Heart left ventricle (tissue), 16 donors: ENCODE data around the gene PTPRN2. TPM values are rescaled to one million over a fixed set of nuclear protein-coding genes. Genes with fewer than 3 reads are reported as not detected.
"Not testable (repeated sequence)": the region's sequence is repeated elsewhere in the genome, so short reads cannot be mapped to it uniquely, and the experiment has no call there.

Source experiments
- ATAC-seq, 4 donors: fragments of 200-7000 bp; cut with Tn5 transposase; one replicate each; pipeline ENCODE4 v1.9.1; 2020 to 2022; ENCODE audit warnings: moderate library complexity in 4 of 4, mild to moderate bottlenecking in 3 of 4, moderate number of reproducible peaks in 1 of 4
- DNase-seq, 5 donors: peaks; one replicate each; pipeline ENCODE4 v3.0.0-alpha.2; 2020
- H3K27ac ChIP-seq, 12 donors: fragments of 200-600 bp; sonication (generic) in 4 of 12; one replicate each; pipeline versions ENCODE4 v1.5.0 to v1.8.0; 2016 to 2022; ENCODE audit warnings: mild to moderate bottlenecking in 2 of 12
- H3K27me3 ChIP-seq, 9 donors: fragments of 200-600 bp; sonication (generic) in 2 of 9; one replicate each; pipeline versions ENCODE4 v1.5.1 to v1.8.0; 2016 to 2022; ENCODE audit warnings: mild to moderate bottlenecking in 3 of 9
- H3K36me3 ChIP-seq, 9 donors: fragments of 200-600 bp; sonication (generic) in 2 of 9; one replicate each; pipeline versions ENCODE4 v1.5.0 to v1.8.0; 2018 to 2022; ENCODE audit warnings: mild to moderate bottlenecking in 2 of 9
- H3K4me1 ChIP-seq, 12 donors: fragments of 200-600 bp; sonication (generic) in 4 of 12; one replicate each; pipeline versions ENCODE4 v1.5.0 to v1.8.0; 2016 to 2022; ENCODE audit warnings: mild to moderate bottlenecking in 3 of 12
- H3K4me3 ChIP-seq, 12 donors: fragments of 200-600 bp; sonication (generic) in 4 of 12; one replicate each; pipeline versions ENCODE4 v1.5.0 to v1.8.0; 2017 to 2022; ENCODE audit warnings: mild to moderate bottlenecking in 9 of 12, moderate library complexity in 4 of 12
- H3K9me3 ChIP-seq, 12 donors: fragments of 200-600 bp; sonication (generic) in 4 of 12; one replicate each; pipeline versions ENCODE4 v1.5.0 to v1.8.0; 2016 to 2022; ENCODE audit warnings: mild to moderate bottlenecking in 1 of 12
- CTCF ChIP-seq, 12 donors: fragments of 200-600 bp; sonication (generic) in 4 of 12; IDR thresholded peaks; one replicate each; pipeline versions ENCODE4 v1.5.0 to v1.8.0; 2018 to 2022; ENCODE audit warnings: antibody characterized with exemption in 12 of 12, mild to moderate bottlenecking in 5 of 12
- POLR2A ChIP-seq, 2 donors: fragments of 450-650 bp; IDR thresholded peaks; one replicate each; pipeline ENCODE4 v1.6.1; 2017; ENCODE audit warnings: antibody characterized with exemption in 2 of 2, mild to moderate bottlenecking in 2 of 2, moderate library complexity in 2 of 2
- WGBS, 4 donors: extraction: QIAGEN DNeasy Blood & Tissue Kit in 2 of 4; methylation state at CpG; one replicate each; pipeline versions ENCODE4 v1.1.5 to v1.1.7; 2013 to 2018; 5-methylcytosine and 5-hydroxymethylcytosine counted together
- intact Hi-C, 10 donors: fragments of 100-400 bp; cut with DNase I; formaldehyde crosslinking; loops; one replicate each; pipeline versions ENCODE4 v1.11.1 to v1.14.2; 2022
- polyA plus RNA-seq, 2 donors: library from polyadenylated mRNA; stranded (reverse); fragments of 200-250 nt; gene quantifications; one replicate each; pipeline ENCODE4 v1.2.3, GENCODE V29; 2013
- total RNA-seq, 9 donors: library from RNA; depleted of rRNA in 2 of 9; stranded (reverse); fragments of >200 nt in 2 of 9; fragmentation: NEBNext Ultra II Directional in 3 of 9; extraction: Animal tissue kit (Norgen Biotek cat#: 25700) in 3 of 9; gene quantifications; one replicate each; pipeline versions ENCODE4 v1.1.0 to v1.2.4, GENCODE V29; 2016 to 2023
- donor health status: ischemic (EF 13 %, LVEDD 7.1; RV severe dilation, severe dysfunction).
- donor health status: healthy with polysubstance abuse.
- donor health status: DM: no; HTN: yes; CAD: no.
- donor health status: DM: no; HTN: no; CAD: no.
- donor health status: ischemic (EF 25% LVEDD 6.9; RV normal size, moderate dysfunction).
- donor health status: ischemic (EF 25% LVEDD 5.7; RV mildly dilated, moderate dysfunction).
- donor health status: healthy.
- donor health status: DM: yes; HTN: yes; CAD: no.
- donor health status: ischemic (EF 35%, LVEDD 5.7; RV mildly dilated, moderate dysfunction).
- donor health status: nonischemic (EF 11% LVEDD 7.7; RV severe dilation, severe dysfunction).
- donor health status: DM: yes; HTN: yes; CAD: no.
- donor health status: PGD.
- donor health status: ischemic (EF 29% LVEDD 5.4; RV normal size, mild dysfunction).
- donor health status: nonischemic (EF 23%, LVEDD 6.1; RV moderate dilation, normal function).

The PTPRN2 gene
- total and polyA plus RNA-seq, 11 donors, result 0.61 to 2.3 (median 1.3) TPM

DNA sequence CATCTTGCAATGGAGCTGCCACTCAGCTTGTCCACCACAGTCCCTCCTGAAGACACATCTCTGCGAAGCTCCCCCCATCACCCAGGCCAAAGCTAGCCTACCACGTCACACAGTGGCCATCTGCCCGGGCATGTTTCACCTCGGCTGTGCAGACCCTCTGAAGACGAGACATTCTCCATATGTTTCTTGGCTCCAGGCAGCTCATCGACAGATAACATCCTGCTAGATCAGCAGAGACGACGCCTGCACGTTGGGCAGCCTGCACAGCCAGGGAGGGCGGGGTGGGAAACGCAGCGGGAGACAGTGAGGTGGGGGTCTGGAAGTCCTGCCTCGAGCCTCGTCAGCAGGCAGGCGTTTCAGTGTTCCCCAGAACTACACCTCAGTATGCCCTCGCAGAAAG is 53.0 kb downstream of the PTPRN2 start:
- DNase-seq (no peak), ATAC-seq (no peak)
- intact Hi-C loops, result no loop called here

DNA sequence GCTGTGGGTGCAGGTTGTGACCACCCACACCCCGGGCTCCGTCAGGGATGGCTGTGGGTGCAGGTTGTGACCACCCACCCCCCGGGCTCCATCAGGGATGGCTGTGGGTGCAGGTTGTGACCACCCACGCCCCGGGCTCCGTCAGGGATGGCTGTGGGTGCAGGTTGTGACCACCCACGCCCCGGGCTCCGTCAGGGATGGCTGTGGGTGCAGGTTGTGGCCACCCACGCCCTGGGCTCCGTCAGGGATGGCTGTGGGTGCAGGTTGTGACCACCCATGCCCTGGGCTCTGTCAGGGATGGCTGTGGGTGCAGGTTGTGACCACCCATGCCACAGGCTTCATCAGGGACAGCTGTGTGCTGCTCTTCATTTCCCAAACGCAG is 53.5 kb downstream of the PTPRN2 start:
- H3K27me3 ChIP-seq, H3K4me3 ChIP-seq, H3K9me3 ChIP-seq, DNase-seq, H3K36me3 ChIP-seq, H3K27ac ChIP-seq, intact Hi-C loops, H3K4me1 ChIP-seq, ATAC-seq: not testable (repeated sequence)
- 80 to 87% (median 83%) methylated on average over 1 to 12 of the region's 12 CpGs for WGBS, 4 donors

More for the DNA sequence above, 53.0 kb downstream of the PTPRN2 start:
- H3K4me1 ChIP-seq, result no peaks in the 10 kb centered on the region
- H3K27ac ChIP-seq, result no peak overlapping the region
- no peaks in the 10 kb centered on the region for H3K9me3 ChIP-seq
- no peak for TF ChIP-seq CTCF (IDR thresholded peaks at IDR 0.05)
- no peak for TF ChIP-seq POLR2A (IDR thresholded peaks at IDR 0.05)
- H3K36me3 ChIP-seq, result no peaks in the 10 kb centered on the region
- H3K4me3 ChIP-seq, result no peak overlapping the region
- peaks cover 0 to 9% (median 0%) of the 10 kb centered on the region in 9 donors for H3K27me3 ChIP-seq
- WGBS, 4 donors, result 65 to 72% (median 67%) methylated on average over 13 to 16 of the region's 16 CpGs

DNA sequence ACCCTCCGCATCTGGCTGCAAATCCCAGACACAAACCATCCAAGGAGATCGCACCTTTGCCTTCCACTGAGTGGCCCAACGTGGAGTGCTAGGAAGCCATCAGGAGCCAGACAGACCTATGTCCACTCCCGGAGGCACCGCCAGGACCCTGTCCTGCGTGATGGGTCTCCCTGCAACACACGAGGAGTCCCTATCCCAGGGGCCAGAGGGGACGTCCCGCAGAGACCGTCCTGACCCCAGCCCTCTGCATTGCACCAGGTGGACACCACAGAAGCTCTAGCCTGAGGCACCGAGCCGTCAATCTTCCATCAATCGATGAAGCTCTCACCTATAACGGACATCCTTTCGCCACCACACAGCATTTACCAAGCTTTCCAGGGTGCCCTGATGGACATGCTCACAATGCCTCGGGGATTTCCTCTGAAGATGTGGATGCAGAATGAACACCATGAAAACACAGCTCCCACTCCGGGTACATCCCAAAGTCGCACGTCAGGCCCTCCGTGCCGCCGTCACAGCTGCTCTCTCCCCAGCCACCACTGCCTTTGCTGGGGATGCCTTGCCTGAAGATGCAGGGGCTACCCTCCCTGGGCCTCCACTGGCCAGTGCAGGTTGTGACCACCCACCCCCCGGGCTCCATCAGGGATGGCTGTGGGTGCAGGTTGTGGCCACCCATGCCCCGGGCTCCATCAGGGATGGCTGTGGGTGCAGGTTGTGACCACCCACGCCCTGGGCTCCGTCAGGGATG is 54.1 kb downstream of the PTPRN2 start:
- no peak for DNase-seq
- H3K9me3 ChIP-seq, result no peaks in the 10 kb centered on the region
- H3K27ac ChIP-seq, result no peak overlapping the region
- TF ChIP-seq CTCF (IDR thresholded peaks at IDR 0.05) (no peak), POLR2A (IDR thresholded peaks at IDR 0.05) (no peak)
- no peak overlapping the region for H3K4me3 ChIP-seq
- no peaks in the 10 kb centered on the region for H3K4me1 ChIP-seq
- peaks cover 0 to 9% (median 0%) of the 10 kb centered on the region in 9 donors for H3K27me3 ChIP-seq
- ATAC-seq, result no peak
- no peaks in the 10 kb centered on the region for H3K36me3 ChIP-seq
- 81 to 91% (median 89%) methylated on average over 22 to 26 of the region's 26 CpGs for WGBS, 4 donors
- intact Hi-C loops, result no loop called here

DNA sequence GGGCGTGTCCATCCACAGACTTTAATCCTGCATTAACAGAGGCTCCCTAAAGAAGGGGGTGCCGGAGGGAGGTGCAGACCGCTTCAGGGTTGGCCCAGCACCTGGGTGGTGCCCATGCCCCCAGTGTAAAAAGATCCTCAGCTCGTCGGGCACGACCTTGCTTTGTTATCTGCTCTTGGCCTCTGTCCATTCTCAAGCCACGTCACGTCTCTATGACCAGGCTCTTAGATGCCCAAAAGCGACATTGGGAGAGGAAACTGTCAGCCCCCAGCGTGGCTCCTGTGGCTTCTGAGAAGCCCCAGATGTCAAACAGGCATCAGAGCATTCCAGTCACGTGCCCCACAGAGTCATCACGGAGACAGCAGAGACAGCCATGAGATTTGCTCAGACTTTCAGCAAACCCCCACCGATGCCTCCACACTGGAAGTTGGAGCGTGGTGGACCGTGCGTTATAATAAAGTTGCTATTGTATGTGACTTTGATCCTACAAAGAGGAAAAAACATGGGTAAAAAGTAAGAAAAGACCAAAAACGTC is 55.5 kb downstream of the PTPRN2 start:
- peaks cover 0 to 20% (median 2%) of the 10 kb centered on the region in 9 donors for H3K27me3 ChIP-seq
- H3K4me1 ChIP-seq, result no peaks in the 10 kb centered on the region
- TF ChIP-seq POLR2A (IDR thresholded peaks at IDR 0.05) (no peak), CTCF (IDR thresholded peaks at IDR 0.05) (no peak)
- WGBS, 4 donors, result 58 to 66% (median 60%) methylated on average over 16 to 17 of the region's 17 CpGs
- ATAC-seq (no peak), DNase-seq (peak in 1 of 5 donors; percentile 10)
- H3K27ac ChIP-seq, result no peak overlapping the region
- no peaks in the 10 kb centered on the region for H3K36me3 ChIP-seq
- H3K4me3 ChIP-seq, result no peak overlapping the region
- intact Hi-C loops, result no loop called here
- no peaks in the 10 kb centered on the region for H3K9me3 ChIP-seq
